ENCODE data around the gene NUDT2. TPM values are rescaled to one million over a fixed set of nuclear protein-coding genes. Genes with fewer than 3 reads are reported as not detected.

Gene NUDT2

DNA sequence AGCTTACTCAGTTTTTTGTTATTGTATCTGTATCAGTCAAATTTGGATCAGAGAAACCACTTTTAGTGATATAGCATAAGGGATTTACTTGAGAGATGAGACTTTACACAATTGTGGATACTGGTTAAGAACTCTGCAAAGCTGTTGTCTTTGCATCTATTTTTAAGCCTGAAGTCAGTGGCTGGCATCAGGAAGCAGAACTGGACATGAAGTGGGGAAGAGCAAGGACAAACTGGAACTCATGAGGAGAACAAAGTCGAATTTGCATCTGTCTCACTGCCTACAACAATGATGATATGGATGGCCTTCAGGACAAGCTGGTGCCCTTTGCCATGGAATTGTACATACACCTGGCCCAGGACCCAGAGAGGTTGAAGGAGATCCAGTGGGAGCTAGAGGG lies 63.1 kb downstream of the NUDT2 start:
- Histone ChIP-seq H2AK5ac (ENCODE audit: low read length) (no peak overlapping the region), H3K4me1 (ENCODE audit: control insufficient read depth, low read depth, low read length) (no peaks in the 10 kb centered on the region), H3K4me2 (ENCODE audit: low read length) (no peak overlapping the region), H3K27ac (ENCODE audit: low read depth, low read length) (no peak overlapping the region), H3K36me3 (ENCODE audit: control insufficient read depth, insufficient read depth, low read length) (no peaks in the 10 kb centered on the region), H3K79me2 (ENCODE audit: control insufficient read depth, insufficient read depth, low read length) (no peaks in the 10 kb centered on the region), H2BK5ac (ENCODE audit: low read length) (no peak overlapping the region), H4K5ac (ENCODE audit: low read length) (no peak overlapping the region), H3K9ac (ENCODE audit: low read length) (no peak overlapping the region), H3K23ac (ENCODE audit: low read length) (no peak overlapping the region), H3K27me3 (ENCODE audit: insufficient read depth, low read length, poor library complexity) (no peaks in the 10 kb centered on the region), H3K79me1 (ENCODE audit: low read length) (no peaks in the 10 kb centered on the region), H3K56ac (ENCODE audit: low read length) (no peak overlapping the region), H3K4me3 (ENCODE audit: low read length) (no peak overlapping the region), H2BK120ac (ENCODE audit: low read depth, low read length) (no peak overlapping the region), H3K18ac (ENCODE audit: low read length) (no peak overlapping the region), H2BK15ac (replicated peaks; ENCODE audit: low read depth) (no peak overlapping the region), H4K8ac (ENCODE audit: low read depth, low read length) (no peak overlapping the region), H3K4ac (ENCODE audit: low read depth, low read length) (no peak overlapping the region)
- WGBS (ENCODE audit: extremely low coverage, insufficient coverage, low lambda C conversion rate) = no CpG with 5 or more reads among the region's 1 CpG
- DNase-seq = no peak

Small RNAs within 50 kb of the gene (small RNA-seq; reads per million reads assigned to genes)
- gene RF00019 (ENCODE audit: insufficient read depth) (not detected), gene RNU2-50P (ENCODE audit: insufficient read depth) (not detected)

Measured in mesendoderm (in vitro differentiated cells).